Measurements from ENCODE around the gene ERMARD.

ERMARD gene

GRCh38 chr6:169829786-169830185, 78.4 kb downstream of the ERMARD start:
- no peak for DNase-seq (ENCODE audit: low read depth)
- TF ChIP-seq CTCF (IDR thresholded peaks at IDR 0.05; ENCODE audit: low read length, missing control alignments) = no peak
- no peak overlapping the region for H3K4me3 ChIP-seq (replicated peaks; ENCODE audit: low read depth, low read length)

GRCh38 chr6:169830876-169831275, 79.5 kb downstream of the ERMARD start:
- no peak overlapping the region for H3K4me3 ChIP-seq (replicated peaks; ENCODE audit: low read depth, low read length)
- DNase-seq (ENCODE audit: low read depth) = no peak
- no peak for TF ChIP-seq CTCF (IDR thresholded peaks at IDR 0.05; ENCODE audit: low read length, missing control alignments)
